NT2/D1 (cell line): ENCODE measurements around the gene ANAPC4.

Experiments
- DNase-seq: peaks from one replicate; pipeline ENCODE4 v3.0.0-alpha.2; 2011; ENCODE audit warnings: low read depth, low spot score
- H3K27me3 ChIP-seq: 2 replicates; pipeline ENCODE4 v1.6.0; 2011; ENCODE audit warnings: mild to moderate bottlenecking; ENCODE audit not compliant: insufficient read length, insufficient read depth
- H3K36me3 ChIP-seq: 2 replicates; pipeline ENCODE4 v1.6.1; 2011; ENCODE audit warnings: mild to moderate bottlenecking, low read length, mixed read lengths; ENCODE audit not compliant: insufficient read depth, insufficient read length
- H3K4me1 ChIP-seq: 2 replicates; pipeline ENCODE4 v1.5.1; 2011; ENCODE audit not compliant: insufficient read depth, insufficient read length
- H3K4me3 ChIP-seq: 2 replicates; pipeline ENCODE4 v1.5.1; 2011; ENCODE audit warnings: low read depth; ENCODE audit not compliant: insufficient read length
- H3K9ac ChIP-seq: 2 replicates; pipeline ENCODE4 v1.6.0; 2011; ENCODE audit warnings: low read depth; ENCODE audit not compliant: insufficient read length
- H3K9me3 ChIP-seq: 2 replicates; pipeline ENCODE4 v1.5.1; 2011; ENCODE audit warnings: mild to moderate bottlenecking, low read length; ENCODE audit not compliant: insufficient read depth
- SUZ12 ChIP-seq: IDR thresholded peaks from 2 replicates; pipeline ENCODE4 v1.6.1; 2011; ENCODE audit not compliant: insufficient read length, insufficient read depth; ENCODE audit errors: extremely low read depth
- YY1 ChIP-seq: IDR thresholded peaks from 2 replicates; pipeline ENCODE4 v1.6.1; 2011; ENCODE audit not compliant: insufficient read length, insufficient read depth
- ZNF274 ChIP-seq: IDR thresholded peaks from 2 replicates; pipeline ENCODE4 v1.6.1; 2011; ENCODE audit warnings: mild to moderate bottlenecking, low read depth, low read length

The ANAPC4 gene

GRCh38 chr4:25346913-25347312 is 30.1 kb upstream of the ANAPC4 start:
- H3K9ac ChIP-seq = no peak overlapping the region
- H3K4me1 ChIP-seq = no peaks in the 10 kb centered on the region
- TF ChIP-seq SUZ12 = no peak
- peaks cover 27% of the 10 kb centered on the region for H3K36me3 ChIP-seq
- no peaks in the 10 kb centered on the region for H3K9me3 ChIP-seq
- DNase-seq = no peak
- no peaks in the 10 kb centered on the region for H3K27me3 ChIP-seq
- H3K4me3 ChIP-seq = no peak overlapping the region

- H3K4me1 ChIP-seq = no peaks in the 10 kb centered on the region
- DNase-seq = no peak
- no peaks in the 10 kb centered on the region for H3K27me3 ChIP-seq
- H3K9ac ChIP-seq = no peak overlapping the region
- no peak overlapping the region for H3K4me3 ChIP-seq
- peaks cover 24% of the 10 kb centered on the region for H3K36me3 ChIP-seq
- H3K9me3 ChIP-seq = no peaks in the 10 kb centered on the region
- no peak for TF ChIP-seq ZNF274
- TF ChIP-seq YY1 = no peak
- TF ChIP-seq SUZ12 = no peak
Measured at GRCh38 chr4:25347473-25347872, 29.6 kb upstream of the ANAPC4 start.

- Histone ChIP-seq H3K9me3 (no peaks in the 10 kb centered on the region), H3K4me3 (no peak overlapping the region), H3K4me1 (no peaks in the 10 kb centered on the region), H3K9ac (no peak overlapping the region), H3K36me3 (peaks cover 24% of the 10 kb centered on the region), H3K27me3 (no peaks in the 10 kb centered on the region)
- DNase-seq = no peak
- TF ChIP-seq YY1 (no peak), SUZ12 (no peak), ZNF274 (no peak)
Measured at GRCh38 chr4:25347971-25348370, 29.1 kb upstream of the ANAPC4 start.

- Histone ChIP-seq H3K9me3 (no peaks in the 10 kb centered on the region), H3K27me3 (no peaks in the 10 kb centered on the region), H3K9ac (no peak overlapping the region), H3K4me3 (no peak overlapping the region), H3K4me1 (no peaks in the 10 kb centered on the region), H3K36me3 (peaks cover 31% of the 10 kb centered on the region)
- no peak for DNase-seq
- TF ChIP-seq ZNF274 = no peak
- TF ChIP-seq SUZ12 = no peak
Measured at GRCh38 chr4:25350561-25350960, 26.5 kb upstream of the ANAPC4 start.

- Histone ChIP-seq H3K9ac (no peak overlapping the region), H3K9me3 (no peaks in the 10 kb centered on the region), H3K4me1 (no peaks in the 10 kb centered on the region), H3K36me3 (peaks cover 39% of the 10 kb centered on the region), H3K4me3 (no peak overlapping the region), H3K27me3 (no peaks in the 10 kb centered on the region)
- DNase-seq = no peak
- no peak for TF ChIP-seq YY1
- no peak for TF ChIP-seq SUZ12
- no peak for TF ChIP-seq ZNF274
Measured at GRCh38 chr4:25351777-25352416, 25.2 kb upstream of the ANAPC4 start.

GRCh38 chr4:25356068-25356467 is 21.0 kb upstream of the ANAPC4 start:
- Histone ChIP-seq H3K4me3 (no peak overlapping the region), H3K4me1 (no peaks in the 10 kb centered on the region), H3K9me3 (peaks cover 7% of the 10 kb centered on the region; the same call in 1 of the 2 replicates), H3K36me3 (peaks cover 36% of the 10 kb centered on the region), H3K27me3 (no peaks in the 10 kb centered on the region), H3K9ac (no peak overlapping the region)
- no peak for TF ChIP-seq SUZ12
- no peak for TF ChIP-seq ZNF274
- TF ChIP-seq YY1 = no peak
- no peak for DNase-seq

- no peak overlapping the region for H3K9ac ChIP-seq
- H3K4me3 ChIP-seq = no peak overlapping the region
- peaks cover 7% of the 10 kb centered on the region; the same call in 1 of the 2 replicates for H3K9me3 ChIP-seq
- DNase-seq = no peak
- no peak for TF ChIP-seq YY1
- no peak for TF ChIP-seq SUZ12
- TF ChIP-seq ZNF274 = no peak
- no peaks in the 10 kb centered on the region for H3K27me3 ChIP-seq
- no peaks in the 10 kb centered on the region for H3K4me1 ChIP-seq
- H3K36me3 ChIP-seq = peaks cover 44% of the 10 kb centered on the region
Measured at GRCh38 chr4:25358515-25359275, 18.4 kb upstream of the ANAPC4 start.

- Histone ChIP-seq H3K27me3 (no peaks in the 10 kb centered on the region), H3K4me1 (no peaks in the 10 kb centered on the region), H3K4me3 (no peak overlapping the region), H3K9me3 (peaks cover 7% of the 10 kb centered on the region; the same call in 1 of the 2 replicates), H3K9ac (no peak overlapping the region), H3K36me3 (peaks cover 56% of the 10 kb centered on the region)
- no peak for DNase-seq
- TF ChIP-seq ZNF274 (no peak), YY1 (no peak), SUZ12 (no peak)
Measured at GRCh38 chr4:25361253-25361652, 15.8 kb upstream of the ANAPC4 start.
